Small intestine (tissue), 7 donors: ENCODE results near the gene ALG5. TPM values are rescaled to one million over a fixed set of nuclear protein-coding genes. Genes with fewer than 3 reads are reported as not detected.

ENCODE experiments used
- DNase-seq, 2 donors: peaks; one replicate each; pipeline versions ENCODE4 v3.0.0 to v3.0.0-alpha.2; 2013
- FAIRE-seq: peaks from 2 replicates; lab custom pipeline; 2012; peaks lifted over from hg19 to GRCh38; lab: Jason Lieb, UNC
- H3K27ac ChIP-seq, 3 donors: one replicate each; pipeline ENCODE4 v1.5.1; 2013; ENCODE audit warnings: low read length in 2 of 3, mild to moderate bottlenecking in 2 of 3, control low read depth in 1 of 3, inconsistent platforms in 1 of 3, low read depth in 1 of 3, moderate library complexity in 1 of 3
- H3K27me3 ChIP-seq, 3 donors: one replicate each; pipeline ENCODE4 v1.6.1; 2013; ENCODE audit warnings: low read length in 3 of 3, inconsistent platforms in 1 of 3; ENCODE audit not compliant: control insufficient read depth in 3 of 3, insufficient read depth in 3 of 3
- H3K36me3 ChIP-seq, 3 donors: one replicate each; pipeline ENCODE4 v1.6.1; 2013; ENCODE audit warnings: low read length in 3 of 3, inconsistent platforms in 1 of 3, low read depth in 1 of 3, mild to moderate bottlenecking in 1 of 3, moderate library complexity in 1 of 3; ENCODE audit not compliant: control insufficient read depth in 3 of 3, insufficient read depth in 2 of 3
- H3K4me1 ChIP-seq, 3 donors: one replicate each; pipeline ENCODE4 v1.6.1; 2013; ENCODE audit warnings: low read length in 2 of 3, inconsistent platforms in 1 of 3, low read depth in 1 of 3, mild to moderate bottlenecking in 1 of 3, moderate library complexity in 1 of 3; ENCODE audit not compliant: control insufficient read depth in 3 of 3, insufficient read depth in 2 of 3
- H3K4me3 ChIP-seq, 3 donors: one replicate each; pipeline ENCODE4 v1.5.1; 2013; ENCODE audit warnings: low read length in 3 of 3, control low read depth in 1 of 3, inconsistent platforms in 1 of 3, low read depth in 1 of 3, mild to moderate bottlenecking in 1 of 3, moderate library complexity in 1 of 3
- H3K9me3 ChIP-seq, 2 donors: one replicate each; pipeline ENCODE4 v1.6.1; 2013; ENCODE audit warnings: low read depth in 1 of 2, low read length in 1 of 2; ENCODE audit not compliant: control insufficient read depth in 2 of 2, insufficient read depth in 1 of 2
- WGBS, 3 donors: extraction: QIAGEN DNeasy Blood & Tissue Kit; methylation state at CpG; one replicate each; pipeline ENCODE4 v1.1.7; 2013; 5-methylcytosine and 5-hydroxymethylcytosine counted together
- polyA plus RNA-seq, 4 donors: library from polyadenylated mRNA; stranded (reverse) in 3 of 4; unstranded in 1 of 4; fragments of 200-250 nt in 3 of 4; fragments of 120-200 nt in 1 of 4; gene quantifications; one replicate each; pipeline versions ENCODE4 v1.2.1 to v1.2.3, GENCODE V29; 2013
- donor health status: healthy with polysubstance abuse.
- donor health status: control.
- donor health status: control.
- donor health status: Bipolar disorder and iron deficiency.
- donor health status: healthy.

ALG5 gene
- polyA plus RNA-seq, 4 donors = 20.4 to 74.0 (median 40.6) TPM

DNA sequence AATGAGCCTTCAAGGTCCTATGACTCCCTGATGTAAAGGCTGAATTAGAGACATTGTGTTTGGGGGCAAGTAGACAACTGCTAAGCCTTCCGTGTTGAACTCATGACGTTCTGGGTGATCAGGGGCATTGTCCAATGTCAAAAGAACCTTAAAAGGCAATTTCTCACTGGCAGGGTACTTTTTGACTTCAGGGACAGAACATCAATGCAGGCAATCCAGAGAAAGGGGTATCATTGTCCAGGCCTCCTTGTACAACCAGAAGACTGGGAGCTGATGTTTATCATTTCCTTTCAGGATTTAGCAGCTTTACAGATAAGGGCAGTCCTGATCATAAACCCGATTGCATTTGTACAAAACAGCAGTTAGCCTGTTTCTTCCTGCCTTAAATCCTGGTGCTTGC, 54.1 kb downstream of the ALG5 start:
- FAIRE-seq (no peak), DNase-seq (no peak)
- Histone ChIP-seq H3K4me1 (no peaks in the 10 kb centered on the region), H3K27me3 (no peaks in the 10 kb centered on the region), H3K27ac (no peak overlapping the region), H3K4me3 (no peak overlapping the region), H3K36me3 (peaks cover 0 to 4% (median 3%) of the 10 kb centered on the region in 3 donors), H3K9me3 (no peaks in the 10 kb centered on the region)
- 33 to 49% (median 42%) methylated on average over 3 of the region's 3 CpGs for WGBS, 3 donors

DNA sequence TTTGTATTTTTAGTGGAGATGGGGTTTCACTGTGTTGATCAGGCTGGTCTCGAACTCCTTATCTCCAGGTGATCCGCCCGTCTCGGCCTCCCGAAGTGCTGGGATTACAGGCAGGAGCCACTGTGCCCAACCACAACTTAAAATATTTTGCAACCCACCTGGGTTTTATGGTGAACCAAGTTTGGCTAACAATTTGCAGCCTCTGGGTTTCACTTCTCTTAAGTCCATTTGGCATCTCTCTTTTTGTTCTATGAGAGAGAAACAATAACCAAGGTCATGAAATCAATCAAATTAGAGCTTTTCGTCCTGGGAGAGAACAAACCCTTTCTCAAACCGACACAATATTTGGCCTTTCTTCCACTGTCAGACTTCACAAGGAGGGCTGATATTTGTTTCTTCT, 73.5 kb downstream of the ALG5 start:
- DNase-seq = no peak
- WGBS, 3 donors = 62 to 72% (median 70%) methylated on average over 7 of the region's 7 CpGs
- Histone ChIP-seq H3K36me3 (no peaks in the 10 kb centered on the region), H3K9me3 (peaks cover 0 to 3% of the 10 kb centered on the region in 2 donors), H3K4me1 (no peaks in the 10 kb centered on the region), H3K27me3 (peaks cover 0 to 5% (median 3%) of the 10 kb centered on the region in 3 donors), H3K4me3 (no peak overlapping the region), H3K27ac (no peak overlapping the region)
- FAIRE-seq = no peak

DNA sequence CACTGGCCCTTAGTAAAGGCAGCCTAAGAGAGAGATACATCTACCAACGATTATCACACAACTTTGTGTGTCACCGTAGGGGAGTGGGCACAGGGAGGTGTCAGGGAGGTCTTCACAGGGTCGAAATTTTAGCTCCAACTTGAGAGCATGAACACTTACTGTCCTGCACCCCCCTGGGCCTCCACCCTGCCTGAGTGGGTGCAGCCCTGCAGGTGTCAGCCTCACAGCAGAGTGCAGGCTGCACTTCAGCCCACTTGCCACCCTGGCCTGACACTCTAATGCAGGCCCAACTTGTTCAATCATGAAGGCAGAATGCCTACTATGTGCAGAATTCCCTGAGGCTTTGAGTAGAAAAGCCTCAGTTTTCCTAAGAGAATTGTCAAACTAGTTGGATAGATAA, 75.1 kb downstream of the ALG5 start:
- FAIRE-seq (no peak), DNase-seq (no peak)
- WGBS, 3 donors = 58 to 72% (median 60%) methylated on average over 3 of the region's 3 CpGs
- Histone ChIP-seq H3K27me3 (peaks cover 0 to 10% (median 3%) of the 10 kb centered on the region in 3 donors), H3K36me3 (no peaks in the 10 kb centered on the region), H3K9me3 (no peaks in the 10 kb centered on the region), H3K27ac (no peak overlapping the region), H3K4me3 (no peak overlapping the region), H3K4me1 (no peaks in the 10 kb centered on the region)

DNA sequence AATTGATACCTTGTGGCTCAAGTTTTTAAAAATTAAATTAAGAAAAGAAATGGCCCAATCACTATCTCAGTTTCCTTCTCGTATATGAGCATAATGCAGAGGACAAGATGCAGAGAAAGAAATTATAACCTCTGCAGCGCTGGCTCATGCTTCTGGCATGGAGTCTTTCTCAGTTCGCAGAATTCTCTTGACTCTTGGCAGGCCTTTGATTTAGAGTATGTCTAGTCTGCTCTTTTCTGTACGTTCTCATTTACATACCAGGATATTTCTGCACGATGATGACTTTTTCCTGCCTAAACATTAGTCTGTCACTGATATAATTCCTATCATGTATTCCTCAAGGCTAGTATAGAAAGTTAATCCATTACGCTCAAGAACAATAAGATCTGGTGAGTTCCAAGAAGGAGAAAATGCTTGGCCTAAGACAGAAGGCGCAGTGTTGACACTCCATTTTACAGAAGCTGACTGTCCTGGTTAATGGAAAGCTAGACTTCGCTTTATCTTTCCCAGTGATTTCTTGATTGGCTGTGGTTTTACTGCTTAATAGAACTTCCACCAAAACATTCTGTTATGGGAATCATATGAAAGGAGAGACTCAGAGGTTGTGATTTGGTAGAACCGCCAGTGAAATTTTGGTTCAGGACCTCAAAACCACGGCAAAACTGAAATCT, 77.4 kb downstream of the ALG5 start:
- Histone ChIP-seq H3K4me3 (no peak overlapping the region), H3K36me3 (no peaks in the 10 kb centered on the region), H3K27me3 (peaks cover 0 to 21% (median 5%) of the 10 kb centered on the region in 3 donors), H3K9me3 (no peaks in the 10 kb centered on the region), H3K4me1 (no peaks in the 10 kb centered on the region), H3K27ac (no peak overlapping the region)
- DNase-seq = no peak
- FAIRE-seq = no peak
- WGBS, 3 donors = 71 to 80% (median 77%) methylated on average over 10 of the region's 10 CpGs

DNA sequence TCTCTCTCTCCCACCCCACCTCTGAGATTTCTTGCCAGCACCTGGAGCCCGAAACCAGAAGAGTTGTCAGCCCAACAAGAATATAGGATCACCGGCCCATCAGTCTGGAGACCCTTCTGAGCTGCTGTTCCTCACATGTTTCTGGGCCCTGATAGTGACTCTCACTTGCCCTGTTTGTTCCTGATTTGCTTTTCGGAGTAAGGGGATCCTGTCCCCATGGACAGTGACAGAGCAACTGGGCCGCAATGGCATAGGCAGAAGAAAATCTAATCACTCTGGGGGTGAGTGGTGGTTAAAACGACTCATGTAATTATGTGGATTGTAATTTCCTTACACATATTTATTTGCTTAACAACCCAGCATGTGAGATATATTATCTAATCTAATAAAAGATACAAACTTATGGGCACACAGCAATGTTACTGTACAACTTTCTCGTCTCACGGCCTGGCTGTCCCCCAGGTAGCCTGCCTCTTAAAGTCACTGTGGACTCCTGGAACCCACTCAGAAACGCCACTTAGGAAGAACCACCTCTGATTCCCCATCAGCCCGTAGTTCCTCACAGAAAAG, 78.4 kb downstream of the ALG5 start:
- H3K27me3 ChIP-seq = peaks cover 0 to 26% (median 5%) of the 10 kb centered on the region in 3 donors
- H3K4me1 ChIP-seq = no peaks in the 10 kb centered on the region
- WGBS, 3 donors = 30 to 62% (median 47%) methylated on average over 9 of the region's 9 CpGs
- H3K4me3 ChIP-seq = peak overlapping the region in 2 of 3 donors; percentile 12 to 65
- no peaks in the 10 kb centered on the region for H3K9me3 ChIP-seq
- FAIRE-seq (no peak), DNase-seq (peak in 1 of 2 donors; percentile 22)
- H3K27ac ChIP-seq = peak overlapping the region in 1 of 3 donors; percentile 25
- no peaks in the 10 kb centered on the region for H3K36me3 ChIP-seq

DNA sequence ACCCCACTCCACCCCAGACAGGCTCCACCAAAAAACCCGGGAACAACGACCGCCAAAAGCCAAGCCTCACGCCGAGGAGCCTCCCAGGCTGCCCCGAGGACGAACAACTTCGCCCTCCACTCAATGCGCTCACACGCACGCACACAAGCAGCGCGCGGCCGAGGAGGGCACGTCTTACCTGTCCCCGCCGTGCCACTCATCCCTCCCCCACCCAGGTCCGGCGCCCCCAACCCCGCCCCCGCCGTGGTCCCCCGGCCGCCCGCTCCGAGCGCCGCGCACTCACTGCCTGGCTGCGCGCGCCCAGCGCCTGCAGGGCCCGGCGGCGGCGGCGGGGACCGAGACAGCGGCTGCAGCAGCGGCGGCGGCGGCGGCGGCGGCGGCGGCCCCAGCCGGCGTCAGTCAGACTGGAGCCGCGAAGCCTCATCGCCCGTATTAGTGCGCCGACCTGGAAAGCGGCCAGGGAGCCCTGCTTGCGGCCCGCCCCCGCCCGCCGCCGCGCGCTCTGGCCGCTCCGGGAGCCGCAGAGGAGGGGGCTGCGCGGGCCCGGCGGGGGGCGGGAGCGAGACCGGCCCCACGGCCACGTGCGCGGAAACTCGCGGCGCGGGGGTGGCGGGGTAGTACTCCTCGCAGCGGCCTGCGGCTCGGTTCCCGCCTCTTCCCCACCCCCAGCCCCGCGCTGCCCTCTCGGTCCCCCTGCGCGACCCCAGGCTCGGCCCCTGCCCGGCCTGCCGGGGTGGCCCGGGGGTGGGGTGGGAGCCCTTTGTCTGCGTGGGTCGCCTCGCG, 79.1 kb downstream of the ALG5 start, which contains the start of gene SMAD9:
TSS of gene SMAD9 (minus strand) at position 406 of the 783 bp plus-strand sequence. CDS start 40,549 bp downstream, outside the sequence.
- no peaks in the 10 kb centered on the region for H3K36me3 ChIP-seq
- H3K27me3 ChIP-seq = peaks cover 0 to 26% (median 5%) of the 10 kb centered on the region in 3 donors
- DNase-seq = peak; percentile 34 to 74
- H3K9me3 ChIP-seq = no peaks in the 10 kb centered on the region
- H3K4me3 ChIP-seq = peak within 1 kb of the TSS; percentile 49 to 65 (median 53)
- no peaks in the 10 kb centered on the region for H3K4me1 ChIP-seq
- 0 to 1% (median 1%) methylated on average over 25 to 104 of the region's 104 CpGs for WGBS, 3 donors
- no peak for FAIRE-seq
- H3K27ac ChIP-seq = peak within 1 kb of the TSS in 2 of 3 donors; percentile 25 to 73

DNA sequence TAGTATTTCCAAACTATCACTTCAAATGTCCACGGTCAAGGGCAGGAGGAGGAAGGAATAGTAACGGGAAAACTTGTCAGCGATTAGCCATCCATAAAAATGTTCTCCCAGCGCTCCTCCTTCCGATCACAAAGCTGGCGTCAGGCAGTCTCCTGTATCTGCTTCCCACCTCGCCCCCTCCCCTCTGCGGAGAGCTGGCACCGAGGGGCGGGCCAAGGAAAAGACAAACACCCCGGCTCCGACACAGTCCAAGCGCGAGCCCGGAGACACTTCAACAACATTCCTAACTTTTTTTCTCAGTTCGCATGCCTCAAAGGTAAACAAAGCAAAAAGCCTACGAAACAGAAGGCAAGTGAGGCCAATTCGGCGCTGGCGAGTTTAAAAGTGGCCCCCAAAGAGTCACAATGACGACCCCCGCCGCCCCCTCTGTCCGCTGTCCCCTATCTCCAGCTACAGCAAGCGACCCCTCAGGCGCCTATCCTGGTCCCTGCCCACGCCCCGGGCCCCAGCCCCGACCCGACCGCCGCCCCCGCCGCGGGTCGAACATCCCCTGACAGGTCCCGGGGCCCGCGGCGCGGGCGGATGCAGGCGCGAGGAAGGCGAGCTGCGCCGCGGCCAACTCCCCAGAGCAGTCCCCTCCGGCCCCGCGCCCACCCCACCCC, 79.8 kb downstream of the ALG5 start:
- Histone ChIP-seq H3K27ac (peak overlapping the region in 2 of 3 donors; percentile 11 to 73), H3K9me3 (no peaks in the 10 kb centered on the region), H3K4me1 (no peaks in the 10 kb centered on the region), H3K27me3 (peaks cover 0 to 26% (median 5%) of the 10 kb centered on the region in 3 donors), H3K4me3 (peak overlapping the region; percentile 49 to 65 (median 53)), H3K36me3 (no peaks in the 10 kb centered on the region)
- no peak for FAIRE-seq
- DNase-seq = peak in 1 of 2 donors; percentile 36
- 0 to 1% (median 1%) methylated on average over 39 to 51 of the region's 51 CpGs for WGBS, 3 donors
